Muscle of leg (tissue), 11 donors: ENCODE measurements around the gene DNAJA3. TPM values are rescaled to one million over a fixed set of nuclear protein-coding genes. Genes with fewer than 3 reads are reported as not detected.

Experiments used
- DNase-seq: peaks from one replicate; pipeline ENCODE4 v3.0.0; 2013
- H3K27ac ChIP-seq: one replicate; pipeline ENCODE4 v1.5.1; 2013; ENCODE audit warnings: mild to moderate bottlenecking, low read length, control low read depth
- H3K27me3 ChIP-seq: one replicate; pipeline ENCODE4 v1.6.1; 2013; ENCODE audit warnings: low read length; ENCODE audit not compliant: control insufficient read depth, insufficient read depth
- H3K36me3 ChIP-seq: one replicate; pipeline ENCODE4 v1.6.1; 2013; ENCODE audit warnings: low read length; ENCODE audit not compliant: control insufficient read depth, insufficient read depth
- H3K4me1 ChIP-seq: one replicate; pipeline ENCODE4 v1.6.1; 2013; ENCODE audit warnings: low read length; ENCODE audit not compliant: control insufficient read depth, insufficient read depth
- H3K4me3 ChIP-seq: one replicate; pipeline ENCODE4 v1.5.1; 2013; ENCODE audit warnings: low read length, control low read depth
- H3K9me3 ChIP-seq: replicated peaks from 2 replicates; pipeline ENCODE4 v1.6.1; 2013; ENCODE audit warnings: low read depth, low read length; ENCODE audit not compliant: control insufficient read depth
- WGBS: methylation state at CpG from one replicate; pipeline ENCODE4 v1.1.5; 2013; ENCODE audit warnings: missing lambda C conversion rate; ENCODE audit not compliant: insufficient coverage; 5-methylcytosine and 5-hydroxymethylcytosine counted together
- polyA plus RNA-seq, 8 donors: library from polyadenylated mRNA; unstranded; fragments of 120-200 nt; gene quantifications; one replicate each; pipeline versions ENCODE4 v1.2.1 to v1.2.3, GENCODE V29; 2013; ENCODE audit warnings: inconsistent platforms in 1 of 8, low replicate concordance in 1 of 8; ENCODE audit not compliant: insufficient read length in 8 of 8, insufficient read depth in 1 of 8
- total RNA-seq: library from RNA; stranded (reverse); fragments of 120-200 nt; gene quantifications from one replicate; pipeline ENCODE4 v1.2.4, GENCODE V29; 2013

DNAJA3 gene
- total and polyA plus RNA-seq, 9 donors = 23.8 to 33.5 (median 28.4) TPM

DNA sequence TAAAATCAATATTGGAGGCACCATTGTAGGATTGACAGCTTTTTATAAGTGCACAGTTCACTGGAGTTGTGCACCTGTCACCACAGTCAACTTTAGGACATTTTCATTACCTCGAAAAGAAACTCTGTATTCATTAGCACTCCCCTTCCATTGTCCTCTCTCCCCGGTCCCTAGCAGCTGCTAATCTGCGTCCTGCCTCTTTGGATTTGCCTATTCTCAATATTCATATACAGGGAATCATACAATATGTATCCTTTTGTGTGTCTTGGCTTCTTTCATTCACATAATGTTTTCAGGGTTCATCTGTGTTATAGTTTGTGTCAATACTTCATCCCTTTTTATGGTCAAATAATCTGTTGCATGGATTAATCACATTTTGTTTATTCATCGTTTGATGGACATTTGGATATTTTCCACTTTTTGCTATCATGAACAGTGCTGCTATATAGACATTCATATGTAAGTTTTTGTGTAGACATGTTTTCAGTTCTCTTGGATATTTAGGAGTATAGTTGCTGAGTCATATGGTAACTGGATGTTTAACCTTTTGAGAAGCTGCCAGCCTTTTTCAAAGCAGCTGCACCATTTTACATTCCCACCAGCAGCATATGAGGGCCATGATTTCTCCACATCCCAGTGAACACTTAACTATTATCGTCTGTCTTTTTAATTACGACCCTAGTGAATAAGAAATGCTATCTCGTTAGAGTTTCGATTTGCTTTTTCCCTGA, 9.8 kb downstream of the DNAJA3 start:
- WGBS = 92% methylated on average over 4 of the region's 8 CpGs
- peaks cover 72% of the 10 kb centered on the region for H3K36me3 ChIP-seq
- no peaks in the 10 kb centered on the region for H3K9me3 ChIP-seq
- DNase-seq = no peak
- H3K4me1 ChIP-seq = no peaks in the 10 kb centered on the region
- no peaks in the 10 kb centered on the region for H3K27me3 ChIP-seq
- H3K4me3 ChIP-seq = no peak overlapping the region
- H3K27ac ChIP-seq = no peak overlapping the region

DNA sequence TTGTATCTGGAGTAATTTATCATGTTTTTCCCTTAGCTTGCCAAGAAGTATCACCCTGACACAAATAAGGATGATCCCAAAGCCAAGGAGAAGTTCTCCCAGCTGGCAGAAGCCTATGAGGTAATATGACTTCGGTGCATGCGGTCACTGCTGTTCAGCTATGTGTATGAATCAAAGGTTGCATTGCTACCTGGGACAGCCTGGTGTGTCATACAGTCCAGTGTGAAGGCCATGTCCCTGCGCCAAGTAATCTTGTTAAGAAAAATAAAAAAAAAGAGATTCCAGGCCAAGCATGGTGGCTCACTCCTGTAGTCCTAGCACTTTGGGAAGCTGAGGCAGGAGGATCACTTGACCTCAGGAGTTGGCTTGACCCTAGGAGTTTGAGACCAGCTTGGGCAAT, 11.7 kb downstream of the DNAJA3 start:
- Histone ChIP-seq H3K36me3 (peaks cover 74% of the 10 kb centered on the region), H3K9me3 (no peaks in the 10 kb centered on the region), H3K4me1 (no peaks in the 10 kb centered on the region), H3K4me3 (no peak overlapping the region), H3K27me3 (no peaks in the 10 kb centered on the region), H3K27ac (no peak overlapping the region)
- WGBS = 97% methylated on average over 3 of the region's 3 CpGs
- no peak for DNase-seq

DNA sequence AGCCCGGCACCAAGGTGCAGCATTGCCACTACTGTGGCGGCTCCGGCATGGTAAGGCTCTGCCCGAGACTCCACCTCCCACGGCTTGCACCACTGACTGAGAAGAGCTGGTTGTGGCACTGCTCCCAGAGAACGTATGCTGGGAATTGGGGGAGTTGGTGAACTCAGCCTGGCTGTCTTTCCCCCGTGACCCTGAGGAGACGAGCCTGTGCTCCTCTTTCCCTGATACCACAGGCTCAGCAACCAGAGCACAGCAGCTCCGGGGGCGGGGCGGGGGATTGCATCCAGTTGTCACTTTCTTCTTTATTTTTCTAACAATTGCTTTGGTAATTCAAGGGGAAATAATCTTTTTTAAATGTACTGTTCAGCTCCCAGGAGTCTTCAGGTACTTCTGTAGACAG, 16.7 kb downstream of the DNAJA3 start:
- Histone ChIP-seq H3K9me3 (no peaks in the 10 kb centered on the region), H3K4me3 (no peak overlapping the region), H3K4me1 (no peaks in the 10 kb centered on the region), H3K36me3 (peaks cover 84% of the 10 kb centered on the region), H3K27ac (no peak overlapping the region), H3K27me3 (no peaks in the 10 kb centered on the region)
- 89% methylated on average over 5 of the region's 11 CpGs for WGBS
- DNase-seq = no peak

DNA sequence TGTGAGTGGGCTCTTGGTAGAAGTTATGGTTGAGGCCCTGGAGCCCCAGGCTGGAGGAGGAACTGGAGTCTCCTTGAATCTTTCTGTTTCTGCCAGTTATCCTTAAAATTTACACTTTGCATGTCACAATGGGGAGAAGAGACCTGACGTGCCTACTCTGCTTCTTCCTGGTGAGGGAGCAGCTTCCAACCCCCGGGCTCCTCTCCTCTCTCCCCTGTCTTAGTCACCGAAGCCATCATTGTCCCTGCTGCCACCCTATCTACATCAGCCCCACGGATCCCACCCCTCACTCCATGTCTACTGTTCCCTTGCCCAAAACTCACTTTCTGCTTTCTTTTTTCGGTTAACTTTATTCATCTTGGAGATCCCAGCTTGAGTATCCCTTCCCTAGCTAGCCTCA, 17.6 kb downstream of the DNAJA3 start:
- peaks cover 79% of the 10 kb centered on the region for H3K36me3 ChIP-seq
- no peak overlapping the region for H3K4me3 ChIP-seq
- 78% methylated on average over 5 of the region's 5 CpGs for WGBS
- DNase-seq = no peak
- no peak overlapping the region for H3K27ac ChIP-seq
- H3K27me3 ChIP-seq = no peaks in the 10 kb centered on the region
- H3K4me1 ChIP-seq = no peaks in the 10 kb centered on the region
- H3K9me3 ChIP-seq = no peaks in the 10 kb centered on the region

DNA sequence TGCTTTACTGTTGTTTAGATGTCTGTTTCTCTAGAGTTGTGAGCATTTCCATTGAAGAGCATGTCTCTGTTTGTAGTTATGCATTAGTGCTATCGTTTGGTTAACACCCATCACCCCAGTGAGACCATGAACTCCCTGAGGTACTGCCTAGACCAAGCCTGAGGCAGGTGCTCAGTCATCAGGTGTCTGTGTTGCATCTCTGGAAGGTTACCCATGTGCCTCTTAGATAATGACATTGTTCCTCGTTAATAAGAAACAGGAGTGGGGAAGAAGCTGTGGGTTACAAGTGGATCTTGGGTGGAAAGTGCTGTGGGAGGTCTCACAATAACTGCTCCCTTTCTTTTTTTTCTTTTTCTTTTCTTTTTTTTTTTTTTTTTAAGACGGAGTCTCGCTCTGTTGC, 18.3 kb downstream of the DNAJA3 start:
- peaks cover 81% of the 10 kb centered on the region for H3K36me3 ChIP-seq
- H3K4me1 ChIP-seq = no peaks in the 10 kb centered on the region
- no peaks in the 10 kb centered on the region for H3K27me3 ChIP-seq
- no peaks in the 10 kb centered on the region for H3K9me3 ChIP-seq
- DNase-seq = no peak
- no peak overlapping the region for H3K4me3 ChIP-seq
- WGBS = 75% methylated on average over 1 of the region's 4 CpGs
- no peak overlapping the region for H3K27ac ChIP-seq

DNA sequence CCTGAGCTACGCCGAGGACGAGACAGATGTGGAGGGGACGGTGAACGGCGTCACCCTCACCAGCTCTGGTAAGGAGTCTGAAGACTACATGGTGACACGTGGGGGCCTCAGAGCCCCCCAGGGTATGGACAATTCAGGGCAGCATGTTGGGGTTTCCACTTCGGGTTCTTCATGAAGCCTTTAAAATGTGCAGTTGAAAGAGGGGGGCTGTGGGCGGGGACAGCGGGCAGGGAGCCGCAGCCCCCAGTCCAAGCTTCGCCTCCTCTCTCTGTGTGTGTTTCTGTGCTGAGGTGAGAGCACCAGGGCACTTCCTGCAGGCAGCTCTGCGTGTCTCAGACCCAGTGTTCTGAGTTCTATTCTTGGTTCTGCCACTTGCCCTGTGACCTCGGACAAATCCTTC, 24.8 kb downstream of the DNAJA3 start:
- WGBS = 64% methylated on average over 11 of the region's 14 CpGs
- Histone ChIP-seq H3K9me3 (no peaks in the 10 kb centered on the region), H3K36me3 (peaks cover 59% of the 10 kb centered on the region), H3K4me1 (peaks cover 24% of the 10 kb centered on the region), H3K27ac (peak overlapping the region; percentile 51), H3K27me3 (no peaks in the 10 kb centered on the region), H3K4me3 (no peak overlapping the region)
- no peak for DNase-seq

DNA sequence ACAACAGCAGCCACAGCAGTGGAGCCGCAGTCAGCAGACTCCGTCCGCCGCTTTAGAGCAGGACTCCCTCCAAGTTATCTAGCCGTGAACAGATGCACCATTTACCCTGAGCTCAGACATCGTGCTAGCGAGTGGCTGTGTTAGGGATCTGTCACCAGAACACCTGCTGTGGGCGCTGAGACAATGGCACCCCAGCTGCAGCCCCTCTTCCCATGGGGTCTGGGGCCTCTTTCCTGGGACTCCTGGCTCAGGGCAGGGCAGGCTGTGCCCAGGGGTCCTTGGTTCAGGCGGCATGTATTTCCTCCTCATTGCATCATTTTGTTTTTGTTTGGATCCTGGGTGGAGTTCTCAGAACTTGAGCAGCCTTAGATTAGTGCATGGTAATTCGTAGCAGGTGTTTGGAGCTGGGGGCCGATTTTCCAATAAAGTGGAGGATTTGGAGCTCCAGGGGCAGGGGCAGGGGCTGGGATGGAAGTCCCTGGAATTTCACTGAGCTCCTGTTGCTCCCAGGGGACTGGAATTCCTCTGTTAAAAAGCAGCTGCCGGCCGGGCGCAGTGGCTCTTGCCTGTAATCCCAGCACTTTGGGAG, 25.4 kb downstream of the DNAJA3 start:
- Histone ChIP-seq H3K27me3 (no peaks in the 10 kb centered on the region), H3K36me3 (peaks cover 61% of the 10 kb centered on the region), H3K9me3 (no peaks in the 10 kb centered on the region), H3K4me3 (no peak overlapping the region), H3K27ac (peak overlapping the region; percentile 59), H3K4me1 (peaks cover 24% of the 10 kb centered on the region)
- DNase-seq = peak; percentile 64
- 54% methylated on average over 11 of the region's 14 CpGs for WGBS

DNA sequence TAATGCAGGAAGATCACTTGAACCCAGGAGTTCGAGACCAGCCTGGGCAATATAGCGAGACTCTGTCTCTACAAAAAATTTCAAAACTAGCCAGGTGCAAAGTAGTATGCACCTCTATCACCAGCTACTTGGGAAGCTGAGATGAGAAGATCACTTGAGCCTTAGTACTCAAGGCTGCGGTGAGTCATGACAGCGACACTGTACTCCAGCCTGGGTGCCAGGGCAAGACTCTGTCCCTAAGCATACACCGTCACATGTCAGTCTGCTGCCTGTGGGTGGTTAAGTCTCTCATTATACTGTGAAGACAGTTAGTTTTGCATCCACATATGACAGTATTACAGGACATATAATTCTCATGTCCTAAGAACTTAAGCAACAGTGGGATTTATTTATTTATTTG, 27.0 kb downstream of the DNAJA3 start:
- no peak for DNase-seq
- Histone ChIP-seq H3K36me3 (peaks cover 64% of the 10 kb centered on the region), H3K4me1 (peaks cover 24% of the 10 kb centered on the region), H3K4me3 (no peak overlapping the region), H3K27me3 (no peaks in the 10 kb centered on the region), H3K9me3 (no peaks in the 10 kb centered on the region), H3K27ac (no peak overlapping the region)
- 100% methylated on average over 2 of the region's 5 CpGs for WGBS

DNA sequence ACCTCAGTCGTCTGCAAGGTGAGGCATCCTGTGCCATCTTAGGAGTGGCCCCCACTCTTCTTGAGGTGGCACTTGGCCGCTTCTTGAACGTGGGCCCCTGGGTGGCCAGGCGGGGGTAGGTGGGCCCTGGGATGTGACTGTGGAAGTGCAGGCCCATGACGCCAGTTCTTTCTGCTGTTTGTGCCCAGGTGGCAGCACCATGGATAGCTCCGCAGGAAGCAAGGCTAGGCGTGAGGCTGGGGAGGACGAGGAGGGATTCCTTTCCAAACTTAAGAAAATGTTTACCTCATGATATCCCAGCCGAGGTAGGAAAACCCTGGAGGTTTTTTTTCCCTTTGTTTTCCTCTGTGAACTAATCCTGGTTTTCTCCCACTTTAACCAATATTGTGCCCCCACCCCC, 29.0 kb downstream of the DNAJA3 start:
- Histone ChIP-seq H3K4me1 (peaks cover 24% of the 10 kb centered on the region), H3K27me3 (no peaks in the 10 kb centered on the region), H3K4me3 (no peak overlapping the region), H3K36me3 (peaks cover 63% of the 10 kb centered on the region), H3K27ac (no peak overlapping the region), H3K9me3 (no peaks in the 10 kb centered on the region)
- DNase-seq = peak; percentile 44
- WGBS = 80% methylated on average over 1 of the region's 9 CpGs

DNA sequence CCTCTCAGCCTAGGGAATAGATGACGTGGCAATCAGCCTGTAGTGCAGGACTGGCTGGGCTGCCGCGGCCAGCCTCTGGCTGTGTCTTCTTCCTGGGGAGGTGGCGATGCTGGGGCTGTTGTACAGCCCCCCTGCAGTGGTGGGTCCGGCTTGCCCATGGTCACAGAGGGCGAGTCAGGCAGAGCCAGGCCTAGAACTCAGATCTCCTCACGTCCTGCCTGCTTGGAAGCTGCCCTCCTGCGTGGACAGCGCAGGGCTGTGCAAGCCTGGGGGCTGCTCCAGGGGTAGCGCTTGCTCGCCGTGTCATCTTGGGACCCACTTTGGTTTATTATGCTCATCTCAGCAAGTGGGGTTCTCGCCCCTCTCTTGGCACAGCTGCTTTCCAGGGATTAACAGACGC, 29.4 kb downstream of the DNAJA3 start:
- Histone ChIP-seq H3K4me3 (no peak overlapping the region), H3K36me3 (peaks cover 64% of the 10 kb centered on the region), H3K27ac (no peak overlapping the region), H3K4me1 (peaks cover 21% of the 10 kb centered on the region), H3K9me3 (no peaks in the 10 kb centered on the region), H3K27me3 (no peaks in the 10 kb centered on the region)
- 83% methylated on average over 14 of the region's 14 CpGs for WGBS
- DNase-seq = no peak
